Body of pancreas (tissue), 4 donors: ENCODE measurements around the gene THRSP.

ENCODE experiments used
- POLR2A ChIP-seq, 3 donors: fragments of 450-650 bp; IDR thresholded peaks; one replicate each; pipeline ENCODE4 v1.6.1; 2016; ENCODE audit warnings: antibody characterized with exemption in 3 of 3, mild to moderate bottlenecking in 2 of 3
- TF ChIP-seq, protein P1 (sequence below), 7 experiments: fragments of 450-650 bp in 4 of 7; fragments of 200-600 bp in 3 of 7; sonication (generic) in 3 of 7; IDR thresholded peaks; one replicate each; pipeline ENCODE4 v1.5.1; 2016 to 2019; ENCODE audit warnings: antibody characterized with exemption in 7 of 7

DNA sequence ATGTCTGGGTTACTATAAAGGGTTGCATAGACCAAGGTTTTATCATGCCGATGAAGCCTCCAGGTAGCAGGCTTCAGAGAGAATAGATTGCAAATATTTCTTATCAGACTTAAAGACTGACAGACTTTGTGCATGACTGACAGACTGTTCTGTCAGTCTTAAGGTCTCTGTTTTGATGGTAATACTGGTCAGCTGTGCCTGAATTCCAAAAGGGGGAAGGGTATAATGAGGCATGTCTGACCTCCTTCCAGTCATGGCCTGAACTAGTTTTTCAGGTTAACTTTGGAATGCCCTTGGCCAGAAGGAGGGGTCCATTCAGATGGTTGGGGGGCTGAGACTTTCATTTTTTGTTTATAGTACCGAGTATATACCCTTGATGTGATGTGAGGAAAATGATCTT, 35.9 kb upstream of the THRSP start:
- TF ChIP-seq, protein P1, sequence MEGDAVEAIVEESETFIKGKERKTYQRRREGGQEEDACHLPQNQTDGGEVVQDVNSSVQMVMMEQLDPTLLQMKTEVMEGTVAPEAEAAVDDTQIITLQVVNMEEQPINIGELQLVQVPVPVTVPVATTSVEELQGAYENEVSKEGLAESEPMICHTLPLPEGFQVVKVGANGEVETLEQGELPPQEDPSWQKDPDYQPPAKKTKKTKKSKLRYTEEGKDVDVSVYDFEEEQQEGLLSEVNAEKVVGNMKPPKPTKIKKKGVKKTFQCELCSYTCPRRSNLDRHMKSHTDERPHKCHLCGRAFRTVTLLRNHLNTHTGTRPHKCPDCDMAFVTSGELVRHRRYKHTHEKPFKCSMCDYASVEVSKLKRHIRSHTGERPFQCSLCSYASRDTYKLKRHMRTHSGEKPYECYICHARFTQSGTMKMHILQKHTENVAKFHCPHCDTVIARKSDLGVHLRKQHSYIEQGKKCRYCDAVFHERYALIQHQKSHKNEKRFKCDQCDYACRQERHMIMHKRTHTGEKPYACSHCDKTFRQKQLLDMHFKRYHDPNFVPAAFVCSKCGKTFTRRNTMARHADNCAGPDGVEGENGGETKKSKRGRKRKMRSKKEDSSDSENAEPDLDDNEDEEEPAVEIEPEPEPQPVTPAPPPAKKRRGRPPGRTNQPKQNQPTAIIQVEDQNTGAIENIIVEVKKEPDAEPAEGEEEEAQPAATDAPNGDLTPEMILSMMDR (IDR thresholded peaks at IDR 0.05): no peak
- no peak for TF ChIP-seq POLR2A (IDR thresholded peaks at IDR 0.05)
